ENCODE measurements around the gene CTSW.

CTSW gene

GRCh38 chr11:65868076-65868667 is 11.5 kb upstream of the CTSW start:
- ATAC-seq, result no peak
- TF ChIP-seq ZFP3 (CRISPR knock-in tag; IDR thresholded peaks at IDR 0.05), result no peak
- TF ChIP-seq, protein P1, sequence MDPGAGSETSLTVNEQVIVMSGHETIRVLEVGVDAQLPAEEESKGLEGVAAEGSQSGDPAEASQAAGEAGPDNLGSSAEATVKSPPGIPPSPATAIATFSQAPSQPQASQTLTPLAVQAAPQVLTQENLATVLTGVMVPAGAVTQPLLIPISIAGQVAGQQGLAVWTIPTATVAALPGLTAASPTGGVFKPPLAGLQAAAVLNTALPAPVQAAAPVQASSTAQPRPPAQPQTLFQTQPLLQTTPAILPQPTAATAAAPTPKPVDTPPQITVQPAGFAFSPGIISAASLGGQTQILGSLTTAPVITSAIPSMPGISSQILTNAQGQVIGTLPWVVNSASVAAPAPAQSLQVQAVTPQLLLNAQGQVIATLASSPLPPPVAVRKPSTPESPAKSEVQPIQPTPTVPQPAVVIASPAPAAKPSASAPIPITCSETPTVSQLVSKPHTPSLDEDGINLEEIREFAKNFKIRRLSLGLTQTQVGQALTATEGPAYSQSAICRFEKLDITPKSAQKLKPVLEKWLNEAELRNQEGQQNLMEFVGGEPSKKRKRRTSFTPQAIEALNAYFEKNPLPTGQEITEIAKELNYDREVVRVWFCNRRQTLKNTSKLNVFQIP (CRISPR knock-in tag; IDR thresholded peaks at IDR 0.05; ENCODE audit: borderline replicate concordance, low read depth), result no peak
- TF ChIP-seq ZNF565 (CRISPR knock-in tag; conservative IDR thresholded peaks at IDR 0.05; ENCODE audit: low read depth), result no peak
- TF ChIP-seq, protein P2, sequence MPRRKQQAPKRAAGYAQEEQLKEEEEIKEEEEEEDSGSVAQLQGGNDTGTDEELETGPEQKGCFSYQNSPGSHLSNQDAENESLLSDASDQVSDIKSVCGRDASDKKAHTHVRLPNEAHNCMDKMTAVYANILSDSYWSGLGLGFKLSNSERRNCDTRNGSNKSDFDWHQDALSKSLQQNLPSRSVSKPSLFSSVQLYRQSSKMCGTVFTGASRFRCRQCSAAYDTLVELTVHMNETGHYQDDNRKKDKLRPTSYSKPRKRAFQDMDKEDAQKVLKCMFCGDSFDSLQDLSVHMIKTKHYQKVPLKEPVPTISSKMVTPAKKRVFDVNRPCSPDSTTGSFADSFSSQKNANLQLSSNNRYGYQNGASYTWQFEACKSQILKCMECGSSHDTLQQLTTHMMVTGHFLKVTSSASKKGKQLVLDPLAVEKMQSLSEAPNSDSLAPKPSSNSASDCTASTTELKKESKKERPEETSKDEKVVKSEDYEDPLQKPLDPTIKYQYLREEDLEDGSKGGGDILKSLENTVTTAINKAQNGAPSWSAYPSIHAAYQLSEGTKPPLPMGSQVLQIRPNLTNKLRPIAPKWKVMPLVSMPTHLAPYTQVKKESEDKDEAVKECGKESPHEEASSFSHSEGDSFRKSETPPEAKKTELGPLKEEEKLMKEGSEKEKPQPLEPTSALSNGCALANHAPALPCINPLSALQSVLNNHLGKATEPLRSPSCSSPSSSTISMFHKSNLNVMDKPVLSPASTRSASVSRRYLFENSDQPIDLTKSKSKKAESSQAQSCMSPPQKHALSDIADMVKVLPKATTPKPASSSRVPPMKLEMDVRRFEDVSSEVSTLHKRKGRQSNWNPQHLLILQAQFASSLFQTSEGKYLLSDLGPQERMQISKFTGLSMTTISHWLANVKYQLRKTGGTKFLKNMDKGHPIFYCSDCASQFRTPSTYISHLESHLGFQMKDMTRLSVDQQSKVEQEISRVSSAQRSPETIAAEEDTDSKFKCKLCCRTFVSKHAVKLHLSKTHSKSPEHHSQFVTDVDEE (CRISPR knock-in tag; IDR thresholded peaks at IDR 0.05), result no peak
- no peak for TF ChIP-seq PATZ1 (CRISPR knock-in tag; IDR thresholded peaks at IDR 0.05; ENCODE audit: borderline replicate concordance)
- no peak for TF ChIP-seq SNAI2 (CRISPR knock-in tag; IDR thresholded peaks at IDR 0.05)
- TF ChIP-seq OSR1 (CRISPR knock-in tag; IDR thresholded peaks at IDR 0.05), result no peak
- no peak for TF ChIP-seq CREB5 (CRISPR knock-in tag; IDR thresholded peaks at IDR 0.05; ENCODE audit: low read depth)
- no peak for TF ChIP-seq PPARA (CRISPR knock-in tag; IDR thresholded peaks at IDR 0.05; ENCODE audit: borderline replicate concordance)
- no peak for TF ChIP-seq ZC3H10 (CRISPR knock-in tag; IDR thresholded peaks at IDR 0.05)
- no peak for TF ChIP-seq CSRNP3 (CRISPR knock-in tag; IDR thresholded peaks at IDR 0.05)
- TF ChIP-seq RARB (CRISPR knock-in tag; IDR thresholded peaks at IDR 0.05), result no peak
- no peak for TF ChIP-seq GLIS3 (CRISPR knock-in tag; IDR thresholded peaks at IDR 0.05)
- TF ChIP-seq BACH2 (CRISPR knock-in tag; IDR thresholded peaks at IDR 0.05; ENCODE audit: borderline replicate concordance), result no peak
- no peak for TF ChIP-seq ZNF70 (CRISPR knock-in tag; IDR thresholded peaks at IDR 0.05)
- no peak for TF ChIP-seq TCF4 (CRISPR knock-in tag; IDR thresholded peaks at IDR 0.05; ENCODE audit: borderline replicate concordance)
- no peak for TF ChIP-seq TOX (CRISPR knock-in tag; IDR thresholded peaks at IDR 0.05; ENCODE audit: borderline replicate concordance)

- no peak for TF ChIP-seq PATZ1 (CRISPR knock-in tag; IDR thresholded peaks at IDR 0.05; ENCODE audit: borderline replicate concordance)
- TF ChIP-seq, protein P1 (CRISPR knock-in tag; IDR thresholded peaks at IDR 0.05; ENCODE audit: borderline replicate concordance, low read depth), result no peak
- no peak for ATAC-seq
Measured at GRCh38 chr11:65868907-65869306, 10.7 kb upstream of the CTSW start.

All from SK-N-SH treated with all-trans-retinoic acid at 6 μM for 48 hours (cell line).